CD14-positive monocyte (primary cell): Measurements from ENCODE around the gene SPRED2. TPM values are rescaled to one million over a fixed set of nuclear protein-coding genes. Genes with fewer than 3 reads are reported as not detected.

ENCODE experiments used
- DNase-seq, 3 donors: peaks; one replicate each; pipeline ENCODE4 v3.0.0-alpha.2; 2011 to 2022
- H2AFZ ChIP-seq: 2 replicates; pipeline ENCODE4 v1.6.0; 2012; ENCODE audit warnings: mild to moderate bottlenecking, low read depth, low read length, inconsistent platforms; ENCODE audit not compliant: insufficient read depth, poor library complexity, severe bottlenecking
- H3K27ac ChIP-seq, 2 donors: 1 replicate in 1 of 2; 2 replicates in 1 of 2; pipeline ENCODE4 v1.5.1; 2012 to 2013; ENCODE audit warnings: low read length in 2 of 2, control low read depth in 1 of 2, inconsistent platforms in 1 of 2, low read depth in 1 of 2, mild to moderate bottlenecking in 1 of 2
- H3K27me3 ChIP-seq, 2 donors: one replicate each; pipeline versions ENCODE4 v1.6.0 to v1.6.1; 2011 to 2013; ENCODE audit warnings: low read length in 2 of 2; ENCODE audit not compliant: control insufficient read depth in 2 of 2, insufficient read depth in 2 of 2
- H3K36me3 ChIP-seq, 2 donors: replicated peaks in 1 of 2; 1 replicate in 1 of 2; 2 replicates in 1 of 2; pipeline versions ENCODE4 v1.5.1 to v1.6.1; 2012 to 2013; ENCODE audit warnings: low read length in 2 of 2, control low read depth in 1 of 2, inconsistent platforms in 1 of 2, mild to moderate bottlenecking in 1 of 2; ENCODE audit not compliant: insufficient read depth in 2 of 2, control insufficient read depth in 1 of 2
- H3K4me1 ChIP-seq, 2 donors: 1 replicate in 1 of 2; 2 replicates in 1 of 2; pipeline versions ENCODE4 v1.5.1 to v1.6.1; 2012 to 2013; ENCODE audit warnings: low read length in 2 of 2, control low read depth in 1 of 2, inconsistent platforms in 1 of 2, mild to moderate bottlenecking in 1 of 2, moderate library complexity in 1 of 2; ENCODE audit not compliant: insufficient read depth in 2 of 2, control insufficient read depth in 1 of 2
- H3K4me2 ChIP-seq: replicated peaks from 2 replicates; pipeline ENCODE3; 2012; ENCODE audit warnings: low read length, moderate library complexity, mild to moderate bottlenecking; ENCODE audit not compliant: poor library complexity, severe bottlenecking; ENCODE audit errors: extremely low read depth
- H3K4me3 ChIP-seq, 3 experiments: fragments of 200-600 bp in 1 of 3; sonication (generic) in 1 of 3; replicated peaks in 1 of 3; 1 replicate in 2 of 3; 2 replicates in 1 of 3; pipeline ENCODE4 v1.5.1; 2011 to 2013; ENCODE audit warnings: low read length in 3 of 3, mild to moderate bottlenecking in 3 of 3, control low read depth in 2 of 3, low read depth in 2 of 3, inconsistent platforms in 1 of 3, moderate library complexity in 1 of 3
- H3K79me2 ChIP-seq: 2 replicates; pipeline ENCODE4 v1.6.0; 2012; ENCODE audit warnings: mild to moderate bottlenecking, control low read depth, inconsistent platforms, low read length, moderate library complexity; ENCODE audit not compliant: insufficient read depth
- H3K9ac ChIP-seq: 2 replicates; pipeline ENCODE4 v1.6.0; 2017; ENCODE audit warnings: low read length, mild to moderate bottlenecking; ENCODE audit not compliant: insufficient read depth, poor library complexity, severe bottlenecking
- H3K9me3 ChIP-seq, 2 donors: replicated peaks in 1 of 2; 1 replicate in 1 of 2; 2 replicates in 1 of 2; pipeline versions ENCODE4 v1.5.1 to v1.6.1; 2012 to 2013; ENCODE audit warnings: low read length in 2 of 2, control low read depth in 1 of 2; ENCODE audit not compliant: control insufficient read depth in 1 of 2, insufficient read depth in 1 of 2
- H4K20me1 ChIP-seq: 2 replicates; pipeline ENCODE4 v1.6.0; 2012; ENCODE audit warnings: mild to moderate bottlenecking, low read length, control low read depth, moderate library complexity; ENCODE audit not compliant: insufficient read depth
- H3K27ac Mint-ChIP-seq, 7 donors: one replicate each; pipeline ENCODE4 v1.8.0; 2020; ENCODE audit warnings: mild to moderate bottlenecking in 7 of 7, mixed read lengths in 7 of 7, moderate library complexity in 6 of 7, inconsistent platforms in 2 of 7
- H3K27me3 Mint-ChIP-seq, 3 donors: one replicate each; pipeline ENCODE4 v1.8.0; 2021 to 2022; ENCODE audit warnings: low read depth in 3 of 3, mild to moderate bottlenecking in 3 of 3, mixed read lengths in 3 of 3, moderate library complexity in 3 of 3, inconsistent platforms in 1 of 3
- H3K36me3 Mint-ChIP-seq, 2 donors: one replicate each; pipeline ENCODE4 v1.8.0; 2020; ENCODE audit warnings: mixed read lengths in 2 of 2, inconsistent platforms in 1 of 2, mild to moderate bottlenecking in 1 of 2
- H3K4me1 Mint-ChIP-seq: one replicate; pipeline ENCODE4 v1.8.0; 2020; ENCODE audit warnings: mild to moderate bottlenecking, mixed read lengths
- H3K4me3 Mint-ChIP-seq, 2 donors: one replicate each; pipeline ENCODE4 v1.8.0; 2020; ENCODE audit warnings: mild to moderate bottlenecking in 2 of 2, mixed read lengths in 2 of 2, moderate library complexity in 1 of 2
- H3K9me3 Mint-ChIP-seq, 7 donors: one replicate each; pipeline ENCODE4 v1.8.0; 2020 to 2022; ENCODE audit warnings: mixed read lengths in 7 of 7, mild to moderate bottlenecking in 6 of 7, moderate library complexity in 6 of 7, inconsistent platforms in 2 of 7
- CTCF ChIP-seq: fragments of 200-600 bp; IDR thresholded peaks from one replicate; pipeline ENCODE4 v1.8.0; 2022; ENCODE audit warnings: antibody characterized with exemption, mild to moderate bottlenecking
- WGBS: methylation state at CpG from one replicate; pipeline ENCODE4 v1.1.5; 2013; ENCODE audit warnings: missing lambda C conversion rate; ENCODE audit not compliant: insufficient coverage; 5-methylcytosine and 5-hydroxymethylcytosine counted together
- intact Hi-C, 2 donors: fragments of 100-400 bp; cut with micrococcal nuclease; formaldehyde crosslinking; loops; one replicate each; pipeline versions ENCODE4 v1.15.0 to v1.15.1; 2023
- polyA plus RNA-seq, 3 donors: library from polyadenylated mRNA; depleted of rRNA in 1 of 3; unstranded in 2 of 3; stranded (reverse) in 1 of 3; fragments of 300-500 nt in 2 of 3; fragments of >200 nt in 1 of 3; fragmentation: Illumina TruSeq in 2 of 3; gene quantifications; 1 replicate in 2 of 3; 2 replicates in 1 of 3; pipeline ENCODE4 v1.2.3, GENCODE V29; 2012 to 2021

The SPRED2 gene
- polyA plus RNA-seq, 3 donors: 0.20 to 2.0 (median 0.33) TPM

GRCh38 chr2:65345631-65346030 lies 86.8 kb downstream of the SPRED2 start:
- Histone ChIP-seq H3K36me3 (no peaks in the 10 kb centered on the region), H3K27ac (no peak overlapping the region), H3K27me3 (no peaks in the 10 kb centered on the region), H3K9me3 (no peaks in the 10 kb centered on the region), H3K4me1 (no peaks in the 10 kb centered on the region), H2AFZ (no peak overlapping the region), H3K79me2 (no peaks in the 10 kb centered on the region), H4K20me1 (no peaks in the 10 kb centered on the region), H3K9ac (no peak overlapping the region), H3K4me2 (no peak overlapping the region), H3K4me3 (no peak overlapping the region)
- 100% methylated on average over 2 of the region's 3 CpGs for WGBS
- Mint-ChIP-seq H3K36me3 (peaks cover 0 to 1% of the 10 kb centered on the region in 2 donors), H3K4me3 (no peak overlapping the region), H3K4me1 (peaks cover 3% of the 10 kb centered on the region), H3K9me3 (peaks cover 0 to 5% (median 0%) of the 10 kb centered on the region in 7 donors), H3K27ac (no peak overlapping the region), H3K27me3 (peaks cover 0 to 2% (median 0%) of the 10 kb centered on the region in 3 donors)
- no peak for DNase-seq
- no peak for TF ChIP-seq CTCF
- intact Hi-C loops: no loop called here

DNA sequence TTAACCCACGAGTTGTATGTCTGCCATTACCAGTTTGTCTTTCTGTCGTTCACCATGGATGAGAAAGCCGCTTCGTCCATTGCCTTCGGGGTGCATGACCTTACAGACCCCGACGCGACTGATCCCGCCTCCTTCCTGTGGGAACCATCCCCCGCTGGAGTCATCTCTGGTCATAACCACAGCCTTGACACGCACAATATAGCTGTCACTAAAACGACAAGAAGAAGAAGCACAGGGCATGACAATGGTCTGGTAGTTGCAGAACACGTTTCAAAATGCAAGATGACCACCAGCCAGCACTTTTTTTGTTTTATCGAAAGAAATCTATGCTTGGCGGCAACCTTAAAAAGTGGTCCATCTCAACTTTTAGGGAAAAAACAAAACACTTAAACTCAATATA lies 87.7 kb downstream of the SPRED2 start:
- DNase-seq: no peak
- Histone ChIP-seq H3K4me3 (no peak overlapping the region), H3K4me1 (no peaks in the 10 kb centered on the region), H3K79me2 (no peaks in the 10 kb centered on the region), H3K27ac (no peak overlapping the region), H3K36me3 (no peaks in the 10 kb centered on the region), H4K20me1 (no peaks in the 10 kb centered on the region), H3K27me3 (no peaks in the 10 kb centered on the region), H3K9ac (no peak overlapping the region), H3K9me3 (no peaks in the 10 kb centered on the region), H3K4me2 (no peak overlapping the region), H2AFZ (no peak overlapping the region)
- Mint-ChIP-seq H3K4me3 (no peak overlapping the region), H3K9me3 (peaks cover 0 to 5% (median 0%) of the 10 kb centered on the region in 7 donors), H3K36me3 (peaks cover 0 to 3% of the 10 kb centered on the region in 2 donors), H3K27me3 (peaks cover 0 to 2% (median 0%) of the 10 kb centered on the region in 3 donors), H3K4me1 (peaks cover 3% of the 10 kb centered on the region), H3K27ac (no peak overlapping the region)
- no peak for TF ChIP-seq CTCF
- intact Hi-C loops: no loop called here
- 55% methylated on average over 13 of the region's 15 CpGs for WGBS
